T47D (cell line): ENCODE measurements around the gene SBF2.

Experiments used
- DNase-seq, 2 experiments: peaks; one replicate each; pipeline versions ENCODE4 v3.0.0 to v3.0.0-alpha.2; 2011 to 2012; ENCODE audit warnings: low read depth in 1 of 2, low spot score in 1 of 2
- JUND ChIP-seq: IDR thresholded peaks from 2 replicates; pipeline ENCODE4 v1.6.1; 2012; ENCODE audit warnings: low read depth
- in situ Hi-C: cut with HindIII; loops from 2 replicates; pipeline ENCODE4 v1.10.0; 2016; ENCODE audit warnings: low sequenced_read_pairs, low pct_unique_long_range_greater_than_20kb

The SBF2 gene

DNA sequence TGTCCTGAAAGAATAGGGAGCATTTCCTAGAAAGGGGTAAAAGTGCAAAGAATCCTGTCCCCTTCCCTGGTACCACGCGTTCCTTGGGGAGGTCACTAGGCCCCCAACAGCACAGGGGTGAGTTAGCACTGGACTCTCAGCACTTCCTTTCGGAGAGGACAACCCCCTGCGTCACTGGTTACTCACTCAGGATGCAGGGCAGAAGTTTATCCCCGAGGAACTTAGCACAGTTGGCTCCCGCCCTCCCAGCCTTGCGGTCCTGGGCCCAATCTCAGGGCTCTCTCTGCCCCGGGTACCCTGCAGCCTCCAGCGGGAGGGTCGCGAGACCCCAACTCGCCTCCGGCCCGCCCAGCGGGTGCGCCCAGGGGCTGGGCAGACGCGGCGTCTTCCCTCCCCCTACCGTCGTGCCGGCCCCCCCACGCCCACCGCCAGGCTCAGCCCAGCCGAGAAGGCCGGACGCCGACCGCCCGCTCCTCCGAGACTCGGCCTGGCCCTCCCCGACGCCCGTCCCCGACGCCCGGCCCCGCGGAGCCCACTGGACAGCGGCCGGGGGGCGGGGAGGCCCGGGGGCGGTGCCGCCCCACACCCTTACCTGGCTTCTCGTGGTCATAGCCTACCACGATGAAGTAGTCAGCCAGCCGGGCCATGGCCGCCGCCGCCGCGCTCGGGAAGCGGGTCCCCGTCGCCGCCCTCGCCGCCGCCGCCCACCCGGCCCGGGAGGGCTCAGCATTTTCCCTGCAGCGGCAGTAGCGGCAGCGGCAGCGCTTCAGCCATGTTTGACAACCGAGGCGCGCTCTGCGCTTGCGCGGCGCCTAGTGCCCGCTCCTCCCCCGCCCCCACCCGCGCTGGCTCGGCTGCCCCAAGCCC is at the start of gene SBF2:
TSS of gene SBF2 (minus strand) at position 797 of the 867 bp plus-strand sequence. CDS start at position 647, 150 bp downstream.
- DNase-seq: peak; percentile 55 to 73
- in situ Hi-C loops: no loop called here
- TF ChIP-seq JUND: no peak

DNA sequence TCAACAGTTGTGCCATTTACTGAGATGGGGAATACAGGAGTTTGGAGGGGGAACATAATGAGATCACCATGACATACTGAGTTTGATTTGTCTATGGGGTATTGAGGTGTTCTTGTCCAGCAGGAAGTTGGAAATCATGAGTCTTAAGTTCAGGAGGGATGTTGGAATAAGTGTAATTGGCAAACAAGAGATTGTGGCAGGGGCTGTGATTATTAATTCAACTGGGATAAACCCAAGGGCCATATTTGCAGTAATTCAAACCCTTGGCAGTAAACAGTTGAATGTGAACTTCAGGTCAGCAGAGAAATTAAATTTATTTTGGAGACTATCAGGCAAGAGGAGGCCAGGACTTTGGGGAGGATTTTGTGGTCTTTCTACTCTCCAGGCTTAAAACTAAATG is 44.3 kb upstream of the SBF2 start:
- no peak for DNase-seq
- in situ Hi-C loops: no loop called here
- no peak for TF ChIP-seq JUND

GRCh38 chr11:10333490-10333889 is 39.5 kb upstream of the SBF2 start:
- TF ChIP-seq JUND: no peak
- in situ Hi-C loops: no loop called here
- no peak for DNase-seq

GRCh38 chr11:10331548-10332289 is 37.7 kb upstream of the SBF2 start:
- in situ Hi-C loops: no loop called here
- DNase-seq: no peak
- TF ChIP-seq JUND: no peak

DNA sequence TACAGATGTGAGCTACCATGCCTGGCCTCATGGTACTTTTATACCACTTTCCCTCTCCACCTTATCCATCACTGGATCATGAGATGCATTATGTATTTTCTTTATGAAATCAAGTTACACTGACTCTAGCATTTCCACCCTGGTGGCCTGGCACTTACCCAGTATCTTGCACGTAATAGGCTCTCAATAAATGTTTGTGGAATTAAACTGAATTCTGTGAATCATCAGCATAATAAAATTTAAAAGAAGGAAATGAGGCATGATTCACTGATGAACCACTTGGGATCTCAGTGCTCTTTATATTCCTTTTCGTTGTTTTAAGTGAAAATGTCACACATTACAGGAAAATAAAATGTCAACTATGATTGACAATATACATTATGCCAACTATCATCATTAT is 35.9 kb upstream of the SBF2 start:
- in situ Hi-C loops: no loop called here
- no peak for TF ChIP-seq JUND
- DNase-seq: no peak

GRCh38 chr11:10329356-10329755 is 35.3 kb upstream of the SBF2 start:
- TF ChIP-seq JUND: no peak
- in situ Hi-C loops: no loop called here
- no peak for DNase-seq

DNA sequence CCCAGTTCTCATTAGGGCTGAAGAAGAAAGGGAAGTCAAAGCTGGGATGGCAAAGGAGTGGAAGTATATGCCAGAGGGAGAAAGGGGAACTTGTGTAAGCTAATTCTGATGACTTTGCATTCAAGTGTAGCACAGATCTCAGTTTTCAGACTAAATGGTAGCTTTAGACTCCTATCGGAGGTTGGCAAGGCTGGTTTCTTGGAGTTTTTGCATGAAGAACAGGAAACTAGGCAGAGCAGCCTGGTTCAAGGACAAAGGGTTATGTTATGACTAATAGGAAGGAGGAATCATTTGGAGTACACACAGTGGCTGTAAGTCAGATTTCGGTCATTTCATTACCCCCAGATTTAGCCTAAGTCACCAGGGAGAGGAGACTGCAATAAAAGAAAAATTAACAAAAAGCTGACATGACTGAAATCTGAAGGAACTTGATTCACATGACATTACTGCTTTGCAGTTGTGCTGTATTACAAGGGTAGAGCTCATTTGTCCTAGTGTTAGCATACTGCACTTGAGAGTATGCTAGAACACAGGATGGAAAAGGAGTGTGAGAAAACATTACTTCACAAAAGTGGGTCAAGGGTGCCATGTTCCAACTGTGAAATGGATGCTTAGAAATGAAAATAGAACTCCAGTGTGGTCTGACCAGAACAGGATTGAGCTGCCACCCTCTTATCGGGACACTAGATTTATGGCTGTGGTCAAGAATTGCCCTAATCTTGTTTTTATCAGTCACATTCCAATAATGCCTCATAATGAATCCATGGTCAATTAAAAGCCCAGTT is 34.5 kb upstream of the SBF2 start:
- in situ Hi-C loops: no loop called here
- DNase-seq: no peak

GRCh38 chr11:10327254-10327653 is 33.2 kb upstream of the SBF2 start:
- no peak for TF ChIP-seq JUND
- DNase-seq: no peak
- in situ Hi-C loops: no loop called here

More for the DNA sequence above, 34.5 kb upstream of the SBF2 start:
- no peak for TF ChIP-seq JUND

GRCh38 chr11:10326012-10326964 is 32.3 kb upstream of the SBF2 start:
- peak in 1 of 2 experiments; percentile 65 for DNase-seq
- no peak for TF ChIP-seq JUND
- in situ Hi-C loops: no loop called here

GRCh38 chr11:10325277-10326011 is 31.4 kb upstream of the SBF2 start:
- in situ Hi-C loops: no loop called here
- TF ChIP-seq JUND: no peak
- no peak for DNase-seq

GRCh38 chr11:10324474-10324873 is 30.5 kb upstream of the SBF2 start:
- TF ChIP-seq JUND: no peak
- in situ Hi-C loops: no loop called here
- DNase-seq: no peak
